Pancreas (tissue), 10 donors: Measurements from ENCODE around the gene NAV1. TPM values are rescaled to one million over a fixed set of nuclear protein-coding genes. Genes with fewer than 3 reads are reported as not detected.

Source experiments
- ATAC-seq, 4 donors: fragments of 200-7000 bp; cut with Tn5 transposase; one replicate each; pipeline versions ENCODE4 v1.8.0 to v1.9.1; 2020; ENCODE audit warnings: mild to moderate bottlenecking in 4 of 4, moderate library complexity in 4 of 4
- DNase-seq, 6 donors: peaks; one replicate each; pipeline ENCODE4 v3.0.0-alpha.2; 2020
- FAIRE-seq: peaks from 2 replicates; lab custom pipeline; 2012; peaks lifted over from hg19 to GRCh38; lab: Jason Lieb, UNC
- H3K27ac ChIP-seq, 4 donors: fragments of 200-600 bp; sonication (generic); 1 replicate in 3 of 4; 2 replicates in 1 of 4; pipeline versions ENCODE4 v1.5.0 to v1.8.0; 2020
- H3K27me3 ChIP-seq, 4 donors: fragments of 200-600 bp; one replicate each; pipeline ENCODE4 v1.8.0; 2021
- H3K36me3 ChIP-seq, 3 donors: fragments of 200-600 bp; sonication (generic) in 1 of 3; one replicate each; pipeline versions ENCODE4 v1.5.0 to v1.8.0; 2020 to 2021
- H3K4me1 ChIP-seq, 3 donors: fragments of 200-600 bp; one replicate each; pipeline ENCODE4 v1.8.0; 2021
- H3K4me3 ChIP-seq, 4 donors: fragments of 200-600 bp; sonication (generic) in 2 of 4; one replicate each; pipeline versions ENCODE4 v1.5.0 to v1.8.0; 2020 to 2021
- H3K9me3 ChIP-seq, 4 donors: fragments of 200-600 bp; one replicate each; pipeline ENCODE4 v1.8.0; 2021
- WGBS, 2 donors: extraction: QIAGEN DNeasy Blood & Tissue Kit; methylation state at CpG; one replicate each; pipeline ENCODE4 v1.1.7; 2013; 5-methylcytosine and 5-hydroxymethylcytosine counted together
- intact Hi-C, 3 donors: fragments of 100-400 bp; cut with DNase I; formaldehyde crosslinking; loops; one replicate each; pipeline versions ENCODE4 v1.11.1 to v1.14.2; 2022
- polyA plus RNA-seq, 2 donors: library from polyadenylated mRNA; stranded (reverse); fragments of 200-250 nt; gene quantifications; one replicate each; pipeline ENCODE4 v1.2.3, GENCODE V29; 2013
- total RNA-seq, 6 donors: library from RNA; stranded (reverse); fragmentation: NEBNext Ultra II Directional in 4 of 6; extraction: Animal tissue kit (Norgen Biotek cat#: 25700) in 4 of 6; gene quantifications; one replicate each; pipeline versions ENCODE4 v1.2.1 to v1.2.4, GENCODE V29; 2021 to 2023
- TF ChIP-seq, protein P1 (sequence below), 4 donors: fragments of 200-600 bp; sonication (generic) in 3 of 4; IDR thresholded peaks; one replicate each; pipeline versions ENCODE4 v1.5.0 to v1.8.0; 2021; ENCODE audit warnings: antibody characterized with exemption in 4 of 4
- donor health status: healthy with polysubstance abuse.
- donor health status: DM: no; HTN: no; CAD: no; lungs with moderate emphysema.
- donor health status: DM: no; HTN: no; CAD: no.
- donor health status: control.
- donor health status: control.
- donor health status: Bipolar disorder and iron deficiency.
- donor health status: DM: yes; HTN: yes; CAD: no.
- donor health status: DM: no; HTN: no; CAD: no.
- donor health status: DM: no; HTN: no; CAD: no.
- donor health status: DM: yes; HTN: yes; CAD: no.

Gene NAV1
- total and polyA plus RNA-seq, 8 donors: 5.6 to 13.6 (median 7.3) TPM

DNA sequence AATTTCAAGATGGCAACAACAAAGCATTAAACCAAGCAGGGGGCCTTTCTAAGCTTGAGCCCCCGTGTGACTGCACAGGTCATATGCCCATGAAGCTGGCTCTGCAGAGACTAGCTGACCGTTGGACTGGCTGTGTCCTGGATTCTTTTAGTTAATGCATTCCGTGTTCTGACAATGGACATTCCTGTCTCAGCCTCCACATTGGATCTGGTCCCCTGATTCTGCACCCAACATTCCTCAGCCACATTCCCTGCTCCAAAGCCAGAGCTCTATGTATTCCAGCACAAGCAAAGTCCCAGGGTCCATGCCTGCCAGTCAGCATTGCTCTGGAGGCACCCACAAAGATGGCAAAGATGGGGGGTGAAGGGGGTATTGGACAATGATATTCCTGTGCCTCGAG, 5.1 kb upstream of the NAV1 start:
- DNase-seq (no peak), FAIRE-seq (no peak), ATAC-seq (no peak)
- no peaks in the 10 kb centered on the region for H3K36me3 ChIP-seq
- no peak overlapping the region for H3K4me3 ChIP-seq
- intact Hi-C loops: no loop called here
- WGBS, 2 donors: 78 to 81% methylated on average over 4 of the region's 4 CpGs
- H3K9me3 ChIP-seq: no peaks in the 10 kb centered on the region
- H3K4me1 ChIP-seq: peaks cover 5 to 16% (median 8%) of the 10 kb centered on the region in 3 donors
- H3K27me3 ChIP-seq: no peaks in the 10 kb centered on the region
- H3K27ac ChIP-seq: no peak overlapping the region
- TF ChIP-seq, protein P1, sequence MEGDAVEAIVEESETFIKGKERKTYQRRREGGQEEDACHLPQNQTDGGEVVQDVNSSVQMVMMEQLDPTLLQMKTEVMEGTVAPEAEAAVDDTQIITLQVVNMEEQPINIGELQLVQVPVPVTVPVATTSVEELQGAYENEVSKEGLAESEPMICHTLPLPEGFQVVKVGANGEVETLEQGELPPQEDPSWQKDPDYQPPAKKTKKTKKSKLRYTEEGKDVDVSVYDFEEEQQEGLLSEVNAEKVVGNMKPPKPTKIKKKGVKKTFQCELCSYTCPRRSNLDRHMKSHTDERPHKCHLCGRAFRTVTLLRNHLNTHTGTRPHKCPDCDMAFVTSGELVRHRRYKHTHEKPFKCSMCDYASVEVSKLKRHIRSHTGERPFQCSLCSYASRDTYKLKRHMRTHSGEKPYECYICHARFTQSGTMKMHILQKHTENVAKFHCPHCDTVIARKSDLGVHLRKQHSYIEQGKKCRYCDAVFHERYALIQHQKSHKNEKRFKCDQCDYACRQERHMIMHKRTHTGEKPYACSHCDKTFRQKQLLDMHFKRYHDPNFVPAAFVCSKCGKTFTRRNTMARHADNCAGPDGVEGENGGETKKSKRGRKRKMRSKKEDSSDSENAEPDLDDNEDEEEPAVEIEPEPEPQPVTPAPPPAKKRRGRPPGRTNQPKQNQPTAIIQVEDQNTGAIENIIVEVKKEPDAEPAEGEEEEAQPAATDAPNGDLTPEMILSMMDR (IDR thresholded peaks at IDR 0.05): no peak

GRCh38 chr1:201535046-201535918, 3.6 kb upstream of the NAV1 start:
- H3K36me3 ChIP-seq: no peaks in the 10 kb centered on the region
- H3K4me3 ChIP-seq: no peak overlapping the region
- H3K27ac ChIP-seq: peak overlapping the region in 1 of 4 donors; percentile 12
- FAIRE-seq: no peak
- WGBS, 2 donors: 71 to 80% methylated on average over 6 of the region's 6 CpGs
- H3K27me3 ChIP-seq: no peaks in the 10 kb centered on the region
- H3K9me3 ChIP-seq: no peaks in the 10 kb centered on the region
- TF ChIP-seq, protein P1 (IDR thresholded peaks at IDR 0.05): no peak
- intact Hi-C loops: no loop called here
- no peak for ATAC-seq
- H3K4me1 ChIP-seq: peaks cover 5 to 19% (median 13%) of the 10 kb centered on the region in 3 donors
- no peak for DNase-seq

DNA sequence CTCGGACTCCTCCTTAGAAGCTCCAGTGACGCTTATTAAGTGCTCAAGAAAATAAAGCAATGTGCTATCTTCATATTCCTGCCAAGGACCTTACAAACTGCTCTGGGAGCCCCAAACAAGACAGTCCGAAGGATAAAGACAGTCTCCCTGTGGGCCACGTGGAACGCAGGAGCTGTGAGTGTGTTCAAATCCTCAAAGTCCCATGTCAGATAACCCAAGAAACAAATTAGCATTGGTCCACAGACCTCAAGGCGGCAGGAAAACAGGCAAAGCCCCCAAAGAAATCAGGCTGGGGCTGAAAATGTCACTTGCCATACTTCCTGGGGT, 3.0 kb upstream of the NAV1 start:
- DNase-seq (no peak), ATAC-seq (no peak), FAIRE-seq (no peak)
- Histone ChIP-seq H3K27ac (peak overlapping the region in 1 of 4 donors; percentile 12), H3K4me1 (peaks cover 5 to 18% (median 13%) of the 10 kb centered on the region in 3 donors), H3K4me3 (no peak overlapping the region), H3K9me3 (no peaks in the 10 kb centered on the region), H3K36me3 (no peaks in the 10 kb centered on the region), H3K27me3 (no peaks in the 10 kb centered on the region)
- TF ChIP-seq, protein P1 (IDR thresholded peaks at IDR 0.05): no peak
- WGBS, 2 donors: 85 to 88% methylated on average over 6 of the region's 6 CpGs
- intact Hi-C loops: no loop called here

DNA sequence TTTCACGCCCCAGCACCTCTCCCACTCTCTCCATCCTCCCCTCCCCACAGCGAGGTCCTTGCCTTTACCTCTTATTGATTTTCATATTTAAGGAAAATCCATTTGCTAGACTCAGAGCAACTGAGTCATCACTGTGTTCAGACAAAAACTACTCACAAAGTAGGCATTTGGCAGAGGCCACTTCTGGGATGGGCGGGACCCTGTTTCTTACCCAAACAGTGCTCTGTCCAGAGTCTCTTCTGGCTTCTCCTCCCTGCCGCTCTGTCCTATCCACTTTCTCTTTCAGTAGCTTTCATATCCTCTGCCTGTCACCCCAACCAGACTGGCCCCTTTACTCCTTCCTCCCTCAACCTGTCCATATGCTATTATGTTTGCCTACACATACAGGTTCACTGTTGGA, 2.4 kb upstream of the NAV1 start:
- H3K4me3 ChIP-seq: no peak overlapping the region
- intact Hi-C loops: no loop called here
- FAIRE-seq (no peak), ATAC-seq (no peak), DNase-seq (no peak)
- peaks cover 0 to 12% (median 7%) of the 10 kb centered on the region in 3 donors for H3K4me1 ChIP-seq
- H3K27me3 ChIP-seq: no peaks in the 10 kb centered on the region
- no peak overlapping the region for H3K27ac ChIP-seq
- TF ChIP-seq, protein P1 (IDR thresholded peaks at IDR 0.05): no peak
- no peaks in the 10 kb centered on the region for H3K36me3 ChIP-seq
- 85 to 95% methylated on average over 4 of the region's 4 CpGs for WGBS, 2 donors
- no peaks in the 10 kb centered on the region for H3K9me3 ChIP-seq

GRCh38 chr1:201537028-201537427, 1.9 kb upstream of the NAV1 start:
- no peaks in the 10 kb centered on the region for H3K27me3 ChIP-seq
- H3K4me1 ChIP-seq: peaks cover 0 to 7% (median 5%) of the 10 kb centered on the region in 3 donors
- FAIRE-seq: no peak
- intact Hi-C loops: no loop called here
- no peak for ATAC-seq
- TF ChIP-seq, protein P1 (IDR thresholded peaks at IDR 0.05): no peak
- DNase-seq: no peak
- no peaks in the 10 kb centered on the region for H3K36me3 ChIP-seq
- no peak overlapping the region for H3K27ac ChIP-seq
- no peaks in the 10 kb centered on the region for H3K9me3 ChIP-seq
- WGBS, 2 donors: 89 to 92% methylated on average over 2 of the region's 2 CpGs
- no peak overlapping the region for H3K4me3 ChIP-seq
